HG03103 (cell line): ENCODE measurements around the gene OR51M1.

Source experiments
- ATAC-seq: cut with Tn5 transposase; IDR thresholded peaks from one replicate; pipeline ENCODE4 v1.9.1; 2021; ENCODE audit warnings: low read depth; ENCODE audit not compliant: unreplicated experiment

OR51M1 gene

DNA sequence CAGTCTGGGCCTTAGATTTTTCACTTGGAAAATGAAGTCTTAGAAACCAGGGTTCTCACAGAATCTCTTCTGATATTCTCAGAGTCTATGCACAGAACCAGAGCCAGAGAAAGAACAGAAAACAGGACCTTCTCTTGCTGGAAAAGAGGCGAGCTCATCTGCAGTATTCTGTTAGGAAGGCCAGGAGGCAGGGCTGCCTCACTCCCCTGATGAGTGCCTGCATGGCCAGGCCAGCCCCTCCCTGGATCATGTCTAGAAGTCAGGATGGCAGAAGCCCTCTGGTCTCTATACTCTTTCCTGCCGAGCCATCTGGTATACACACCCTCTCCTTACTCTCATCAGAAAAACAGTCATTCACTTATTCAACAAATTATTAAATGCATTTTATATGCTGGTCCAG is 723 bp downstream of the OR51M1 start:
- ATAC-seq = no peak

DNA sequence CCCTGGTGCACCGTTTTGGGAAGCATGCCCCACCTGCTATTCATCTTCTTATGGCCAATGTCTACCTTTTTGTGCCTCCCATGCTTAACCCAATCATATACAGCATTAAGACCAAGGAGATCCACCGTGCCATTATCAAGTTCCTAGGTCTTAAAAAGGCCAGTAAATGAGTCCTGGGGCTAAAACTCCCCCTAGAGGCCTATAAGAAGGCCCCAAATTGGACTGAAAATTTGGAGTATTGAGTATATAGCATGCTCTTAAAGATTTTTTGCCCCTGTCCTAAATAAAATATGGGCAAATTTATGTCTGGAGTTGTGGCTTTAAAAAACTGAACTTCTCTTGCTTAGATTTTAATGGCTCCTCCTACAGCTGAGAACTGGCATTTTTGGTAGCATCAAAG is 6.6 kb downstream of the OR51M1 start:
- no peak for ATAC-seq

DNA sequence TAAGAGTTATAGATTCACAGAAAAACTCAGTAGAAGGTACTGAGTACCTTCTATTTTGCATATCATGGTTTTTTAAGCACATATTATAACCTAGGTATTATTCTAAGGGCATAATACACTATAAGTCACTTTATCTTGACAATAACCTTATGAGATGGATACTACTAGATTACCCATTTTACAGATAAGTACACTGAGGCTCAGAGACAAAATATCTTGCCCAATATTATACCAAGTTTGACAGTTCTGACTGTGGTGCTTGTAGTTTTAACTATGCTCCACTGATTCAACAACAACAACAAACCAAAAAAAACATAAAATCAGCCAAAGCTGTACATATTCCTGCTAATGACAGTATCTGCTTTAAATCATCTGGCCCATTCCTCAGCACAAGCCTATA is 10.5 kb downstream of the OR51M1 start:
- ATAC-seq = no peak

DNA sequence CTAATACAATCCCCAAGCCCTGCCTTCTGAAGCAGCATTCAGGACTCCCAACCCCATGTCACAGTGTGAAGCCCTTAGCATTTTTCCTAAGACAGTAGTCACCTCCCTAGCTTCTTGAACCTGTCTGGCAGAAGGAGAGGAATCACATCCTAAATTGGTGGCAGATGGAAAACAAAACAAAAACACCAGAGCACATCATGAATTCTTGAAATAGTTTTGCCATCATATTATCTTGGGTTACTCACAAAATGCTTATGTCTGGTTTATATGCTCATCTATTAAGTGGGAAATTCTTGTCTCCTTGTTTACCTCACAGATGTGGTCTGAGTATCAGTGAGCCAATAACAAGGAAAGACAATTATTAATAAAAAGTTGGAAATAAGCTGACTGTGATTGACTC is 15.3 kb downstream of the OR51M1 start:
- no peak for ATAC-seq

DNA sequence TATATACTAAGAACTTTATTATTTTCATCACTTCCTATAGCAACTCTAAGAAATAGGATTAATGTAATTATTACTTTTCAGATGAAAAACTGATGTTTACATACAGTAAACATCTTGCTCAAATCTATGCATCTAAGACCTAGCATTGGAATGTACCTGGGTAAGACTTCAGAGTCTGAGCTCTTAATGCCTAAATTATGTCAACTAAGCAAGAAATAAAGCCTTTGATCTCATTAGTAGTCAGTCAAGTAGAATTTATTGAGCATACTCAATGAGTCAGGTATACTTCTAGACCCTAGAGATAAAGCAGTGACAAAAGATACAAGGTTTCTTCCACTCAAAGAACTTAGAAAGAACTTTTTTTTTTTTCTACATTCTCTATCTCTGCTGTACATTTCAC is 21.6 kb downstream of the OR51M1 start:
- no peak for ATAC-seq

DNA sequence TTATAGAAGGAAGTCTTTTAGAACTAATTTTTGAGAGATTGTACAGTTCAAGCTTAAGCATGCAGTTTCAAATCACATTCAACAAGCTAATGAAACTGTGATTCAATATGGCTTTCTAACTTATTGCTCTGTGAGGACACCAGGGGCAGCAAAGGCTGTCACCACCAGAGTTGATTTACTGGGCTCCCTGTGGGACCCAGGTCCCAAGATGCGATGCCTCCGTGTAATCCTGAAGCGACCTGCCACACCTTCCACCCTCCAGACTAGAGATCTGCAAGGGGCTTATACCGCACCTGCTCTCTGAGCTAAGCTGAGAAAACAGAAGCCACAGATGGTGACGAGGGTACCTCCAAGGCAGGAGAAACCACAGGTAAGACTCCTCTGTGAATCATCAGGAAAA is 37.4 kb downstream of the OR51M1 start:
- ATAC-seq = no peak

- ATAC-seq = no peak
Measured at GRCh38 chr11:5421811-5422210, 38.2 kb downstream of the OR51M1 start, which contains the start of gene OR51Q1. OR51Q1 (plus strand) TSS chr11:5422111; CDS start chr11:5422201, 90 bp downstream.

DNA sequence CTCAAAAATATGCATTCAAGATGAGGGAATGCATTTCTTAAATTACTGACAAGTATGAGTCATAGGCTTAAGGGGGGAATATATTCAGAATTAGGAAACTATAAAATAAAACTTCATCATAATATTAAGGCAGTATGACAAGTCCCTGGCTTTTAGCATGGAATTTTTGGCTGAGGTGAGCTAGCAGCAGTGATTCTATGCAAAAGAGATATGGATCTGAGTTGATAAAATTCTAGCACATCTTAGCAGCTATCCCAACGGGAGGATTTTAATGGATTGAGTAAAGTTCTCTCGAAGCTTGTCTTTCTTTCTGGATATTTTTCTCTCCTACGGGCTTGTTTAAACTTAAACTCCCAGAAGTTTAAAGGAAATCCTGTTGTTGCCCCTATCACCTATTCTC is 39.5 kb downstream of the OR51M1 start:
- no peak for ATAC-seq

- no peak for ATAC-seq
Measured at GRCh38 chr11:5441414-5441813, 57.8 kb downstream of the OR51M1 start, which contains the start of gene OR51I1. OR51I1 (minus strand) TSS chr11:5441514; CDS start chr11:5441514, 0 bp downstream.
